Mesothelial cell of epicardium (in vitro differentiated cells): ENCODE data around the gene ESRP2. TPM values are rescaled to one million over a fixed set of nuclear protein-coding genes. Genes with fewer than 3 reads are reported as not detected.

Source experiments
- DNase-seq, 2 experiments: peaks; one replicate each; pipeline ENCODE4 v3.0.0; 2021; ENCODE audit warnings: low spot score in 2 of 2; ENCODE audit not compliant: unreplicated experiment in 2 of 2
- H3K27ac Mint-ChIP-seq: 2 replicates; pipeline ENCODE4 v1.8.0; 2021; ENCODE audit warnings: mixed read lengths
- H3K27me3 Mint-ChIP-seq: 2 replicates; pipeline ENCODE4 v1.8.0; 2021; ENCODE audit warnings: low read depth, mixed read lengths
- H3K36me3 Mint-ChIP-seq: 2 replicates; pipeline ENCODE4 v1.8.0; 2021; ENCODE audit warnings: mixed read lengths
- H3K4me1 Mint-ChIP-seq: 2 replicates; pipeline ENCODE4 v1.8.0; 2021; ENCODE audit warnings: mixed read lengths
- H3K4me3 Mint-ChIP-seq: 2 replicates; pipeline ENCODE4 v1.8.0; 2021; ENCODE audit warnings: mild to moderate bottlenecking, moderate library complexity, mixed read lengths
- H3K9me3 Mint-ChIP-seq: 2 replicates; pipeline ENCODE4 v1.8.0; 2021; ENCODE audit warnings: mixed read lengths
- total RNA-seq: library from RNA; stranded (reverse); gene quantifications from 3 replicates; pipeline ENCODE4 v1.2.1, GENCODE V29; 2021
- TF ChIP-seq, protein P1 (sequence below): fragments of 200-600 bp; sonication (generic); IDR thresholded peaks from one replicate; pipeline ENCODE4 v1.5.0; 2021; ENCODE audit warnings: antibody characterized with exemption; ENCODE audit not compliant: unreplicated experiment

The ESRP2 gene
- 32.4 to 34.7 TPM (median 33.6 TPM) in 3 replicates for total RNA-seq

GRCh38 chr16:68235887-68236136, at the start of gene ESRP2:
Gene ESRP2 (minus strand): TSS chr16:68236127. CDS start chr16:68236045, 82 bp downstream.
- Mint-ChIP-seq H3K9me3 (no peaks in the 10 kb centered on the region), H3K4me3 (peak within 1 kb of the TSS; percentile 78), H3K27me3 (peaks cover 31% of the 10 kb centered on the region), H3K27ac (peak within 1 kb of the TSS; percentile 98), H3K36me3 (no peaks in the 10 kb centered on the region), H3K4me1 (peaks cover 34% of the 10 kb centered on the region)
- TF ChIP-seq, protein P1, sequence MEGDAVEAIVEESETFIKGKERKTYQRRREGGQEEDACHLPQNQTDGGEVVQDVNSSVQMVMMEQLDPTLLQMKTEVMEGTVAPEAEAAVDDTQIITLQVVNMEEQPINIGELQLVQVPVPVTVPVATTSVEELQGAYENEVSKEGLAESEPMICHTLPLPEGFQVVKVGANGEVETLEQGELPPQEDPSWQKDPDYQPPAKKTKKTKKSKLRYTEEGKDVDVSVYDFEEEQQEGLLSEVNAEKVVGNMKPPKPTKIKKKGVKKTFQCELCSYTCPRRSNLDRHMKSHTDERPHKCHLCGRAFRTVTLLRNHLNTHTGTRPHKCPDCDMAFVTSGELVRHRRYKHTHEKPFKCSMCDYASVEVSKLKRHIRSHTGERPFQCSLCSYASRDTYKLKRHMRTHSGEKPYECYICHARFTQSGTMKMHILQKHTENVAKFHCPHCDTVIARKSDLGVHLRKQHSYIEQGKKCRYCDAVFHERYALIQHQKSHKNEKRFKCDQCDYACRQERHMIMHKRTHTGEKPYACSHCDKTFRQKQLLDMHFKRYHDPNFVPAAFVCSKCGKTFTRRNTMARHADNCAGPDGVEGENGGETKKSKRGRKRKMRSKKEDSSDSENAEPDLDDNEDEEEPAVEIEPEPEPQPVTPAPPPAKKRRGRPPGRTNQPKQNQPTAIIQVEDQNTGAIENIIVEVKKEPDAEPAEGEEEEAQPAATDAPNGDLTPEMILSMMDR: no peak
- no peak for DNase-seq

DNA sequence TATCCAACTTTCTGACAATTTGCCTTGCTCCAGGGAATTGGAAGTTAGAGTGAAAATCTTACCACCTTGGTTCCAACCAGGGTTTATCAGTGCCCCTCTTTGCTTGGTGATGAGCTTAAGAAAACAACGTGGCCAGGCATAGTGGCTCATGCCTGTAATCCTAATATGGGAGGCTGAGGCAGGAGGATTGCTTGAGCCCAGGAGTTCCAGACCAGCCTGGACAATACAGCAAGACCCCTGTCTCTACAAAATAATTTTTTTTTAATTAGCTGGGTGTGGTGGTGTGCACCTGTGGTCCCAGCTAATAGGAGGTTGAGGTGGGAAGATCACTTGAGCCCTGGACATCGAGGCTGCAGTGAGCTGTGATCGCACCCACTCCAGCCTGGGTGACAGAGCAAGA, 49.8 kb upstream of the ESRP2 start:
- TF ChIP-seq, protein P1: no peak
- Mint-ChIP-seq H3K4me1 (peaks cover 10% of the 10 kb centered on the region), H3K4me3 (no peak overlapping the region), H3K27ac (no peak overlapping the region), H3K27me3 (no peaks in the 10 kb centered on the region), H3K36me3 (peaks cover 15% of the 10 kb centered on the region), H3K9me3 (no peaks in the 10 kb centered on the region)
- no peak for DNase-seq

GRCh38 chr16:68284847-68285246, 48.9 kb upstream of the ESRP2 start:
- Mint-ChIP-seq H3K27ac (no peak overlapping the region), H3K36me3 (peaks cover 18% of the 10 kb centered on the region), H3K4me1 (peaks cover 5% of the 10 kb centered on the region), H3K27me3 (no peaks in the 10 kb centered on the region), H3K4me3 (no peak overlapping the region), H3K9me3 (no peaks in the 10 kb centered on the region)
- TF ChIP-seq, protein P1: no peak
- no peak for DNase-seq

DNA sequence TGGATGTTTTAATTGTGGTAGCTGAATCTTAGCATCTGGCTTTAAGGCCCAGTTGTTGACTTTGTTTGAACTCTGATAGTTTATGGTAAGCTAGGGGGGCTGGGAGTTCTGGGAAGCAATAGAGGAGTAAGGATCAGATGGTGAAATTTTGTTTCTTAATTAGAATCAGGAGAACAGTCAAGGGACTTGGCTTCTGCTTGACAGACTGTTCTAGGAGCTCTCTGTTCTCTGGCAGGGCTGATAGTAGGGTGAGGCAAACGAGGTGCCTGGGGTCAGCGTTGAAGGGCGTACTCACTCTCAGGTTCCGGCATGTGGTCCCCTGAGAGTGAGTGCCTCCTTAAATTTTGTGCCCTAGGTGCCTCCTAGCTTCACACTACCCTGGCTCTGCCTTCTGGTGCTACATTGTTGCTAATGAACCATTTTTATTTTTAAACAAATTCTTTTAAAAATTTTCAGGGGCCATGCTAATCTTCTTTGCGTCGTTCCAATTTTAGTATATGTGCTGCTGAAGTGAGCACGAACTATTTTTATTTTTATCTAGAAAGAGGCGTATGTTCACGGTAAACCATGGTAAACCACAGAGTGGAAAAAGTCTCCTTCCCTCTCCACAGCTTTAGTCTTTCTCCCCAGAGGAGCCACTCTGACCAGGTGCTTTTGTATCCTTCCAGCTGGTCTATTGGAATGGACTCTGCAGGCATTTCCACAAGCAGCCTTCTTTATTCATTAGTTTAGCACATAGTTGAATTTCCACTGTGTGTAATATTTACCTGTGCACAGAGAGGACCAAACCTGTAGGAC, 48.1 kb upstream of the ESRP2 start:
- H3K9me3 Mint-ChIP-seq: no peaks in the 10 kb centered on the region
- no peak overlapping the region for H3K4me3 Mint-ChIP-seq
- peaks cover 2% of the 10 kb centered on the region for H3K4me1 Mint-ChIP-seq
- H3K36me3 Mint-ChIP-seq: peaks cover 23% of the 10 kb centered on the region
- DNase-seq: no peak
- no peaks in the 10 kb centered on the region for H3K27me3 Mint-ChIP-seq
- H3K27ac Mint-ChIP-seq: peak overlapping the region; percentile 48
- TF ChIP-seq, protein P1: no peak

DNA sequence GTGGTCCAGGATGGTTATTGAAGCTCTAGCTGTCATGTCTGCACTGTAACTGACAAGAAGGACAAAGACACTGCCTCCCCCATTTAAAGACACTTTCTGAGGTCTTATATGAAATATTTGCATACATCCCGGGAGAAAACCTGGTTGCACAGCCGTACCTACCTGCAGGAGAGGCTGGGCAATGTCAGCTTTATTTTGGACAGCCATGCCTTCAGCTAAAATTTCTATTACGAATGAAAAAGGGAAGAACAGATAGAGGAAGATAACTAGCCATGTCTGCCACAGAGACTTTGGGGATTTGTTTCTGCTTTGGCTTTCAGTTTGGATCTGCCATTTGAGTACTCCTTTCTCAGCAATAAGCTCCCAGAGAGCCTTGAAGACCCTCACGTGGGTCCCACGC, 47.4 kb upstream of the ESRP2 start:
- peaks cover 23% of the 10 kb centered on the region for H3K36me3 Mint-ChIP-seq
- no peaks in the 10 kb centered on the region for H3K27me3 Mint-ChIP-seq
- H3K4me1 Mint-ChIP-seq: peaks cover 2% of the 10 kb centered on the region
- H3K4me3 Mint-ChIP-seq: no peak overlapping the region
- H3K9me3 Mint-ChIP-seq: no peaks in the 10 kb centered on the region
- peak overlapping the region; percentile 48 for H3K27ac Mint-ChIP-seq
- TF ChIP-seq, protein P1: no peak
- no peak for DNase-seq
